ENCODE data around the gene GANC.
"Not testable (repeated sequence)": the region's sequence is repeated elsewhere in the genome, so short reads cannot be mapped to it uniquely, and the experiment has no call there.

GANC gene

DNA sequence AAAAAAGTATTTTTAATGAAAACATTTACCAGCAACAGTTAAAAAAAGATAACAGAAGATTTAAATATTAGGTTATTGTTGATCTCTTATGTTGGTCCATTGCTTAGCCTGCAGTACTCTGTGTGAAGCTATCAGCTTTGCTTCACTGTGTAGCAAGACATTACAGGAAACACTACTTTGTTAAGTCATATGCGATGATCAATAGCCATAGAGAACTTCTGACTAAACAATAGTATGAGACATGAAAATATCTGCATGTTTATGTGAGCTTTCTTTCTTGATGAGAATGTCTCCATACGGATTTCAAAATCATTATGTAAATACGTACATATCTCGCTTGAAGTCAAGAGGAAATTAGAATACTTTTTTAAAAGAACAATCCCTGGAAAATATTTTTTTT, 59.3 kb downstream of the GANC start:
- Histone ChIP-seq H3K4me2 (ENCODE audit: low read length) (no peak overlapping the region), H3K27ac (ENCODE audit: low read length) (no peak overlapping the region), H2AFZ (ENCODE audit: low read depth, low read length) (no peak overlapping the region), H3K9ac (ENCODE audit: low read length) (no peak overlapping the region), H3K36me3 (replicated peaks; ENCODE audit: low read depth, low read length) (peaks cover 15% of the 10 kb centered on the region), H3K4me1 (ENCODE audit: low read length) (no peaks in the 10 kb centered on the region), H3K4me3 (ENCODE audit: low read length) (no peak overlapping the region), H4K20me1 (ENCODE audit: insufficient read depth, low read length) (no peaks in the 10 kb centered on the region), H3K79me2 (ENCODE audit: low read length) (no peaks in the 10 kb centered on the region), H3K9me3 (ENCODE audit: insufficient read depth, low read length) (peaks cover 3% of the 10 kb centered on the region; the same call in 1 of the 2 replicates), H3K27me3 (ENCODE audit: low read depth, low read length) (no peaks in the 10 kb centered on the region)
- no peak for TF ChIP-seq EZH2phosphoT487 (IDR thresholded peaks at IDR 0.05; ENCODE audit: low read depth)
- TF ChIP-seq, protein P1, sequence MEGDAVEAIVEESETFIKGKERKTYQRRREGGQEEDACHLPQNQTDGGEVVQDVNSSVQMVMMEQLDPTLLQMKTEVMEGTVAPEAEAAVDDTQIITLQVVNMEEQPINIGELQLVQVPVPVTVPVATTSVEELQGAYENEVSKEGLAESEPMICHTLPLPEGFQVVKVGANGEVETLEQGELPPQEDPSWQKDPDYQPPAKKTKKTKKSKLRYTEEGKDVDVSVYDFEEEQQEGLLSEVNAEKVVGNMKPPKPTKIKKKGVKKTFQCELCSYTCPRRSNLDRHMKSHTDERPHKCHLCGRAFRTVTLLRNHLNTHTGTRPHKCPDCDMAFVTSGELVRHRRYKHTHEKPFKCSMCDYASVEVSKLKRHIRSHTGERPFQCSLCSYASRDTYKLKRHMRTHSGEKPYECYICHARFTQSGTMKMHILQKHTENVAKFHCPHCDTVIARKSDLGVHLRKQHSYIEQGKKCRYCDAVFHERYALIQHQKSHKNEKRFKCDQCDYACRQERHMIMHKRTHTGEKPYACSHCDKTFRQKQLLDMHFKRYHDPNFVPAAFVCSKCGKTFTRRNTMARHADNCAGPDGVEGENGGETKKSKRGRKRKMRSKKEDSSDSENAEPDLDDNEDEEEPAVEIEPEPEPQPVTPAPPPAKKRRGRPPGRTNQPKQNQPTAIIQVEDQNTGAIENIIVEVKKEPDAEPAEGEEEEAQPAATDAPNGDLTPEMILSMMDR (IDR thresholded peaks at IDR 0.05; ENCODE audit: low read depth, low read length) = no peak

DNA sequence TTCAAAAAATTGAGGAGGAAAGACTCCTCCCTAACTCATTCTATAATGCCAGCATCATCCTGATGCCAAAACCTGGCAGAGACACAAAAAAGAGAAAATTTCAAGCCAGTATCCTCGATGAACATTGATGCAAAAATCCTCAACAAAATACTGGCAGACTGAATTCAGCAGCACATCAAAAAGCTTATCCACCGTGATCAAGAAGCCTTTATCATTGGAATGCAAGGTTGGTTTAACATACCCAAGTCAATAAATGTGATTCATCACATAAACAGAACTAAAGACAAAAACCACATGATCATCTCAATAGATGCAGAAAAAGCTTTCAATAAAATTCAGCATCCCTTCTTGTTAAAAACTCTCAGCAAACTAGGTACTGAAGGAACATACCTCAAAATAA, 62.1 kb downstream of the GANC start:
- Histone ChIP-seq H3K79me2 (ENCODE audit: low read length) (no peaks in the 10 kb centered on the region), H3K4me3 (ENCODE audit: low read length) (no peak overlapping the region), H3K4me1 (ENCODE audit: low read length) (no peaks in the 10 kb centered on the region), H4K20me1 (ENCODE audit: insufficient read depth, low read length) (no peaks in the 10 kb centered on the region), H3K27ac (ENCODE audit: low read length) (no peak overlapping the region), H3K9ac (ENCODE audit: low read length) (no peak overlapping the region), H3K9me3 (ENCODE audit: insufficient read depth, low read length) (peaks cover 3% of the 10 kb centered on the region; the same call in 1 of the 2 replicates), H3K36me3 (replicated peaks; ENCODE audit: low read depth, low read length) (peaks cover 15% of the 10 kb centered on the region), H3K27me3 (ENCODE audit: low read depth, low read length) (no peaks in the 10 kb centered on the region), H2AFZ (ENCODE audit: low read depth, low read length) (no peak overlapping the region), H3K4me2 (ENCODE audit: low read length) (no peak overlapping the region)
- TF ChIP-seq, protein P1 (IDR thresholded peaks at IDR 0.05; ENCODE audit: low read depth, low read length) = no peak
- TF ChIP-seq EZH2phosphoT487 (IDR thresholded peaks at IDR 0.05; ENCODE audit: low read depth) = no peak

DNA sequence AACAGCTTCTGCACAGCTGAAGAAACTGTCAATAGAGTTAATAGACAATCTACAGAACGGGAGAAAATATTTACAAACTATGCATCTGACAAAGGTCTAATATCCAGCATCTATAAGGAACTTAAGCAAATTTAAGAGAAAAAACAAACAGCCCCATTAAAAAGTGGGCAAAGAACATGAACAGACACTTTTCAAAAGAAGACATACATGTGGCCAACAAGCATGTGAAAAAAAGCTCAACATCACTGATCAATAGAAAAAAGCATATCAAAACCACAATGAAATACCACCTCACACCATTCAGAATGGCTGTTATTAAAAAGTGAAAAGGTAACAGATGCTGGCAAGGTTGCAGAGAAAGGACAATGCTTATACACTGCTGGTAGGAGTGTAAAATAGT, 63.6 kb downstream of the GANC start:
- H3K27ac ChIP-seq (ENCODE audit: low read length); H3K36me3 ChIP-seq (replicated peaks; ENCODE audit: low read depth, low read length); H3K9ac ChIP-seq (ENCODE audit: low read length); H4K20me1 ChIP-seq (ENCODE audit: insufficient read depth, low read length); H3K9me3 ChIP-seq (ENCODE audit: insufficient read depth, low read length); H3K4me1 ChIP-seq (ENCODE audit: low read length); H3K79me2 ChIP-seq (ENCODE audit: low read length); H3K27me3 ChIP-seq (ENCODE audit: low read depth, low read length); H3K4me3 ChIP-seq (ENCODE audit: low read length); H2AFZ ChIP-seq (ENCODE audit: low read depth, low read length); H3K4me2 ChIP-seq (ENCODE audit: low read length): not testable (repeated sequence)

DNA sequence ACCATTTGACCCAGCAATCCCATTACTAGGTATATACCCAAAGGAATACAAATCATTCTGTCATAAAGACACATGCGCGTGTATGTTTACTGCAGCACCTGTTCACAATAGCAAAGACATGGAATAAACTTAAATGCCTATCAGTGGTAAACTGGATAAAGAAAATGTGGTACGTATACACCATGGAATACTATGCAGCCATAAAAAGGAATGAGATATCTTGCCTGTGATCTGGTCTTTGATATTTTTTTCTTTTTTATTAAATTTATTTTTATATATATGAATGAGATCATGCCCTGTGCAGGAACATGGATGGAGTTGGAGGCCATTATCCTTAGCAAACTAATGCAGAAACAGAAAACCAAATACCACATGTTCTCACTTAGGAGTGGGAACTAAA, 64.1 kb downstream of the GANC start:
- H3K9me3 ChIP-seq (ENCODE audit: insufficient read depth, low read length) = not testable (repeated sequence)

DNA sequence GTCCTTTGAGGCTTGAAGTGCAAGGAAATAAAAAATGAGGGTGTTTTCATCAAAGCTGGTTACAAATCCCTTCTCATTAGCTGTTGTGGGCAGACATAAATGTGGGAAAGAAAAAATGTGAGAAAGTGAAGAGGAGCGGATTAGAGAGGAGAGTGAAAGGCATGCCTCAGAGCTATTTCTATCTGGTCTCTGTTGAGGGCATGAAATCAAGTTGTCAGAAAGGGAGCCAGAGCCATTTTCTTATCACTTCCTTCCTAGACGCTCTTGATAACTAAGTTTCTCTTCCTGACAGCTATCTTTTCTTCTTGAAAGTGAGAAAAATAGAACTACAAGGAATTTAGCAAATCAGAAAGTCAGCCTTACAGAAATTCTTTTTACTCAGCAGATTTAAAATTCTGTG, 65.5 kb downstream of the GANC start:
- Histone ChIP-seq H3K27ac (ENCODE audit: low read length) (no peak overlapping the region), H3K79me2 (ENCODE audit: low read length) (no peaks in the 10 kb centered on the region), H3K4me2 (ENCODE audit: low read length) (no peak overlapping the region), H3K4me1 (ENCODE audit: low read length) (no peaks in the 10 kb centered on the region), H3K36me3 (replicated peaks; ENCODE audit: low read depth, low read length) (peaks cover 8% of the 10 kb centered on the region), H4K20me1 (ENCODE audit: insufficient read depth, low read length) (no peaks in the 10 kb centered on the region), H3K9me3 (ENCODE audit: insufficient read depth, low read length) (peaks cover 3% of the 10 kb centered on the region; the same call in 1 of the 2 replicates), H2AFZ (ENCODE audit: low read depth, low read length) (no peak overlapping the region), H3K4me3 (ENCODE audit: low read length) (no peak overlapping the region), H3K27me3 (ENCODE audit: low read depth, low read length) (no peaks in the 10 kb centered on the region), H3K9ac (ENCODE audit: low read length) (no peak overlapping the region)
- TF ChIP-seq, protein P1 (IDR thresholded peaks at IDR 0.05; ENCODE audit: low read depth, low read length) = no peak
- TF ChIP-seq EZH2phosphoT487 (IDR thresholded peaks at IDR 0.05; ENCODE audit: low read depth) = no peak

More for the DNA sequence above, 64.1 kb downstream of the GANC start:
- not testable (repeated sequence) for H2AFZ ChIP-seq (ENCODE audit: low read depth, low read length); H3K27ac ChIP-seq (ENCODE audit: low read length); H3K79me2 ChIP-seq (ENCODE audit: low read length); H3K36me3 ChIP-seq (replicated peaks; ENCODE audit: low read depth, low read length); H3K4me3 ChIP-seq (ENCODE audit: low read length); H3K4me2 ChIP-seq (ENCODE audit: low read length); H3K27me3 ChIP-seq (ENCODE audit: low read depth, low read length); H4K20me1 ChIP-seq (ENCODE audit: insufficient read depth, low read length); H3K9ac ChIP-seq (ENCODE audit: low read length); H3K4me1 ChIP-seq (ENCODE audit: low read length)

Measured in OCI-LY3 (cell line).